Measurements from ENCODE around the gene ATP6V0E1.

GRCh38 chr5:172971482-172971881 lies 12.1 kb upstream of the ATP6V0E1 start:
- TF ChIP-seq, protein P1, sequence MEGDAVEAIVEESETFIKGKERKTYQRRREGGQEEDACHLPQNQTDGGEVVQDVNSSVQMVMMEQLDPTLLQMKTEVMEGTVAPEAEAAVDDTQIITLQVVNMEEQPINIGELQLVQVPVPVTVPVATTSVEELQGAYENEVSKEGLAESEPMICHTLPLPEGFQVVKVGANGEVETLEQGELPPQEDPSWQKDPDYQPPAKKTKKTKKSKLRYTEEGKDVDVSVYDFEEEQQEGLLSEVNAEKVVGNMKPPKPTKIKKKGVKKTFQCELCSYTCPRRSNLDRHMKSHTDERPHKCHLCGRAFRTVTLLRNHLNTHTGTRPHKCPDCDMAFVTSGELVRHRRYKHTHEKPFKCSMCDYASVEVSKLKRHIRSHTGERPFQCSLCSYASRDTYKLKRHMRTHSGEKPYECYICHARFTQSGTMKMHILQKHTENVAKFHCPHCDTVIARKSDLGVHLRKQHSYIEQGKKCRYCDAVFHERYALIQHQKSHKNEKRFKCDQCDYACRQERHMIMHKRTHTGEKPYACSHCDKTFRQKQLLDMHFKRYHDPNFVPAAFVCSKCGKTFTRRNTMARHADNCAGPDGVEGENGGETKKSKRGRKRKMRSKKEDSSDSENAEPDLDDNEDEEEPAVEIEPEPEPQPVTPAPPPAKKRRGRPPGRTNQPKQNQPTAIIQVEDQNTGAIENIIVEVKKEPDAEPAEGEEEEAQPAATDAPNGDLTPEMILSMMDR (IDR thresholded peaks at IDR 0.05; ENCODE audit: low read depth, low read length), result no peak
- TF ChIP-seq EZH2phosphoT487 (IDR thresholded peaks at IDR 0.05; ENCODE audit: low read depth), result no peak

Data from OCI-LY3 (cell line).